AG10803 (cell line): ENCODE measurements around the gene NOVA1.
A peak's percentile ranks its signal among the peaks of the same experiment; 100 is the strongest.
"Not testable (repeated sequence)": the region's sequence is repeated elsewhere in the genome, so short reads cannot be mapped to it uniquely, and the experiment has no call there.

Experiments
- DNase-seq: peaks from one replicate; pipeline ENCODE4 v3.0.0; 2010; ENCODE audit warnings: low read depth
- H3K4me3 ChIP-seq: 2 replicates; pipeline ENCODE4 v1.5.1; 2011; ENCODE audit warnings: mild to moderate bottlenecking, low read length, control low read depth
- TF ChIP-seq, protein P1 (sequence below): conservative IDR thresholded peaks from 2 replicates; pipeline ENCODE4 v1.5.1; 2011; ENCODE audit warnings: mild to moderate bottlenecking, low read length, control low read depth, inconsistent platforms

The NOVA1 gene, protein sequence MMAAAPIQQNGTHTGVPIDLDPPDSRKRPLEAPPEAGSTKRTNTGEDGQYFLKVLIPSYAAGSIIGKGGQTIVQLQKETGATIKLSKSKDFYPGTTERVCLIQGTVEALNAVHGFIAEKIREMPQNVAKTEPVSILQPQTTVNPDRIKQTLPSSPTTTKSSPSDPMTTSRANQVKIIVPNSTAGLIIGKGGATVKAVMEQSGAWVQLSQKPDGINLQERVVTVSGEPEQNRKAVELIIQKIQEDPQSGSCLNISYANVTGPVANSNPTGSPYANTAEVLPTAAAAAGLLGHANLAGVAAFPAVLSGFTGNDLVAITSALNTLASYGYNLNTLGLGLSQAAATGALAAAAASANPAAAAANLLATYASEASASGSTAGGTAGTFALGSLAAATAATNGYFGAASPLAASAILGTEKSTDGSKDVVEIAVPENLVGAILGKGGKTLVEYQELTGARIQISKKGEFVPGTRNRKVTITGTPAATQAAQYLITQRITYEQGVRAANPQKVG

DNA sequence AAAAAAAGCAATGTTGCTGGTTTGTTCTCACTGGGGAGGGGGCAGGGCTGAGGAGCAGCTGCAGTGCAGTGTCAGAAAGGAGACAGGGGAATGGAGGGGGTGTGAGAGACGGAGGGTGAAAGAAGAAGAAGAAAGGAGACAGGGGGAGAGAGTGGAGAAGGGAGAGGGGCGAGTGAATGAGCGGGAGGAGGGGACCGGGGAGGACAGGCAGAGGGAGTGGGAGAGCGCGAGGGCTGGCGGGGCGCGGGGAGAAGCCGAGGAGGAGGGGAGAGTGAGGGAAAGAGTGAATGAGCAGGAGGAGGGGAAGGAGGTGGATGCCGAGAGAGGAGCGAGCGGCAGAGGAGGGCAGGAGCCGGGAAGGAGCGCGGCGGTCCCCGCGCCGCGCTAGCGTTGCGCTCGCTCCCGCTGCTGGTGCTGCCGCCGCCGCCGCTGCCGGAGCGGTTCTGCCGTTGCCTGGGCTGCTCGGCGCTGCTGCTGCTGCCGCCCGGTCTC, at the start of gene NOVA1:
NOVA1 (minus strand) TSS at position 445 of the 492 bp plus-strand sequence. CDS start 597 bp downstream, outside the sequence.
- no peak for DNase-seq
- peak within 1 kb of the TSS; percentile 68 for H3K4me3 ChIP-seq
- TF ChIP-seq, protein P1, sequence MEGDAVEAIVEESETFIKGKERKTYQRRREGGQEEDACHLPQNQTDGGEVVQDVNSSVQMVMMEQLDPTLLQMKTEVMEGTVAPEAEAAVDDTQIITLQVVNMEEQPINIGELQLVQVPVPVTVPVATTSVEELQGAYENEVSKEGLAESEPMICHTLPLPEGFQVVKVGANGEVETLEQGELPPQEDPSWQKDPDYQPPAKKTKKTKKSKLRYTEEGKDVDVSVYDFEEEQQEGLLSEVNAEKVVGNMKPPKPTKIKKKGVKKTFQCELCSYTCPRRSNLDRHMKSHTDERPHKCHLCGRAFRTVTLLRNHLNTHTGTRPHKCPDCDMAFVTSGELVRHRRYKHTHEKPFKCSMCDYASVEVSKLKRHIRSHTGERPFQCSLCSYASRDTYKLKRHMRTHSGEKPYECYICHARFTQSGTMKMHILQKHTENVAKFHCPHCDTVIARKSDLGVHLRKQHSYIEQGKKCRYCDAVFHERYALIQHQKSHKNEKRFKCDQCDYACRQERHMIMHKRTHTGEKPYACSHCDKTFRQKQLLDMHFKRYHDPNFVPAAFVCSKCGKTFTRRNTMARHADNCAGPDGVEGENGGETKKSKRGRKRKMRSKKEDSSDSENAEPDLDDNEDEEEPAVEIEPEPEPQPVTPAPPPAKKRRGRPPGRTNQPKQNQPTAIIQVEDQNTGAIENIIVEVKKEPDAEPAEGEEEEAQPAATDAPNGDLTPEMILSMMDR, result no peak

DNA sequence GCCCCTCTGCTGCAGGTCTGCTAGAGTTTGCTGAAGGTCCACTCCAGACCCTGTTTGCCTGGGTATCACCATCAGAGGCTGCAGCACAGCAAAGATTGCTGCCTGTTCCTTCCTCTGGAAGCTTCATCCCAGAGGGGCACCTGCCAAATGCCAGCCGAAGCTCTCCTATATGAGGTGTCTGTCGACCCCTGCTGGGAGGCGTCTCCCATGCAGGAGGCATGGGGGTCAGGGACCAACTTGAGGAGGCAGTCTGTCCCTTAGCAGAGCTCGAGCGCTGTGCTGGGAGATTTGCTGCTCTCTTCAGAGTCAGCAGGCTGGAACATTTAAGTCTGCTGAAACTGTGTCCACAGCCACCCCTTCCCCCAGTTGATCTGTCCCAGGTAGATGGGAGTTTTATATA, 47.2 kb upstream of the NOVA1 start:
- TF ChIP-seq, protein P1, result 0 out of 2 replicates have a peak, but pooled peaks have one; percentile 4
- DNase-seq, H3K4me3 ChIP-seq: not testable (repeated sequence)

DNA sequence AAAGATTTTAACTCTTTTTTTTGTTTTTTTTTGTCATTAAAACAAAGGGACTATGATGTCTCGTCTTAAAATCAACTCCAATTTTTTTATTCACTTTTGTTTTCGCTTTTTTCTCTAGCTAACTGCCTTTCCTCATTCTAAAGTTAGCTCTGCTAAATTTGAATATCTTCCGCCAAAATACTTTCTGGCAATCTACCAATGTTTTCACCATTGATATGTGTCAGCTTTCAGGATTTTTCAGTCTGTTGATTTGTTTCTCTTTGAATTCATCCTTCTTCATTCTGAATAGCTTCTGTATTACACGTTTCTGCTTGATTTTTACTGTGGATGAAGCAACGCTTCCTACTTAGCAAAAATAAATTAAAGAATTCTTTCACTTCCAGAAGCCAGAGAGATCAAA, 38.7 kb upstream of the NOVA1 start:
- TF ChIP-seq, protein P1, result no peak
- DNase-seq, result no peak
- no peak overlapping the region for H3K4me3 ChIP-seq

DNA sequence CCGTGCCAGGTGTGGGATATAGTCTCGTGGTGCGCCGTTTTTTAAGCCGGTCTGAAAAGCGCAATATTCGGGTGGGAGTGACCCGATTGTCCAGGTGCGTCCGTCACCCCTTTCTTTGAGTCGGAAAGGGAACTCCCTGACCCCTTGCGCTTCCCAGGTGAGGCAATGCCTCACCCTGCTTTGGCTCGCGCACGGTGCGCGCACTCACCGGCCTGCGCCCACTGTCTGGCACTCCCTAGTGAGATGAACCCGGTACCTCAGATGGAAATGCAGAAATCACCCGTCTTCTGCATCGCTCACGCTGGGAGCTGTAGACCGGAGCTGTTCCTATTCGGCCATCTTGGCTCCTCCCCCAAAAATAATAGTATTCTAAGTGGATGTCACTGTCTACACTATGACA, 37.1 kb upstream of the NOVA1 start:
- DNase-seq, H3K4me3 ChIP-seq: not testable (repeated sequence)

DNA sequence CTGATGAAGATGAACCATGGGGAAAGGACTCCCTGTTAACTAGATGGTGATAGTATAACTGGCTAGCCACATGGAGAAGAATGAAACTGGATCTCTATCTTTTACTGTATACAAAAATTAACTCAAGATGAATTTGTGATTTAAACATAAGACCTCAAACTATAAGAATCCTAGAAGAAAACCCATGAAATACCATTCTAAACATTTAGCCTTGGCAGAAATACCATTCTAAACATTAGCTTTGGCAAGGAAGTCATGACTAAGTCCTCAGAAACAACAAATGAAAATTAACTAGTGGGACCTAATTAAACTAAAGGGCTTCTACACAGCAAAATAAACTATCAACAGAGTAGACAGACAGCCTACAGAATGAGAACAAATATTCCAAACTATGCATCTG, 28.4 kb upstream of the NOVA1 start:
- no peak for DNase-seq
- H3K4me3 ChIP-seq, result no peak overlapping the region
- TF ChIP-seq, protein P1, result no peak

DNA sequence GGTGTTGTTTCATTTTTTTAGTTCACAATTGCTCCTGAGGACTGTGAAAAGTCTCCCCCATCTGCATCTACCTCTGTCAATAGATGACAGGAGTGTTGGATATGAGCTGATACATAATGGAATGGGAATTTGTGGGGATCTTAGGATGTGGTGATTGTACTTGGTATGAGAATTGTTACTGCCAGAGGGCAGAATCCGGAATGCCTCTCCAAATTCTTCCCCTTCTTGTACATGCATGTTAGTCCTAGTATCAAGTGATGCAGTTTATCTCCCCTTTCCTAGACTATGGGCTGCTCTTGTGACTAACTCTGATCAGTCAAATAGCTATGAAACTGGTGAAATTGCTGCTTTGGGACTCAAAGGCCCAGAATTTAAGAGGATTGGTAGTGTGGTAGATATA, 24.8 kb upstream of the NOVA1 start:
- DNase-seq, result no peak
- H3K4me3 ChIP-seq, result no peak overlapping the region
- TF ChIP-seq, protein P1, result no peak

DNA sequence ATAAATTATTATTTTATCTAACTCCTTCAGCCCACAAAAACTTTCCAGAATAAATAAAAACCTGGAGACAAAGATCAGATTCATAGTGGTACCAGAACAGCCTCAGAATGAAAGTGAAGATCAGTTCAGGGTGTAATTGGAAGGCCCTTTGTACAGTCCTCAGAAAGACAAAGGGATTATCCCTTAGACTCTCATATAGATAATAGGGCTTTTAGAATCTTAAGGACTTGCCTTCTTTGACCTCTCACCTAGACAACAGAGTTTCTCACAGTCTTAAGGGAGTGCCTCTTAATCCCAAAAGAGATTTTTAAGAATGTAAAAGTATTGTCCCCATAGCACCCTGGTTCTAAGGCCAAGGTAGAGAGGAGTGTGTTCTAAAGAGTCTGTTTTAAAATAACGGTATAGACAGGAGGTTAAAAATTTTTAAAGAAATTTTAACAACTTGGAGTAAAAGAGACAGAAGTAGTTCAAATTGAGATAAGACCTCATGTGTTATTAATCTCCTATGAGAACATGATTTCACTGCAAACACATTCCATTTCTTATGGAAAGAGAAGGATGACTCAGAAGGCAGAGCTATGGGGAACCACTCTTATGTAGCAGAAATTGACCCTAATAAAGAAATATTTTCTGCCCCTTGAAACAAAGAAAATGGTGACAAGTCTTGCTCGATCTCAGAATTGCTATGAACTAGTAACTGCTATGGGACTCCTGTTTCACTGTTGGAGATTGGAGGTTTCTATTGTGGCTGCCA, 24.2 kb upstream of the NOVA1 start:
- no peak overlapping the region for H3K4me3 ChIP-seq
- TF ChIP-seq, protein P1, result no peak
- peak; percentile 26 for DNase-seq
